Anterior cingulate cortex (tissue), 58 donors: ENCODE results near the gene AKTIP.
A peak's percentile ranks its signal among the peaks of the same experiment; 100 is the strongest.
"Not testable (repeated sequence)": the region's sequence is repeated elsewhere in the genome, so short reads cannot be mapped to it uniquely, and the experiment has no call there.

Experiments used
- DNase-seq, 58 donors: peaks; one replicate each; lab custom pipeline; 2025; lab: John Stamatoyannopoulos, UW

AKTIP gene

GRCh38 chr16:53502331-53503269, at the start of gene AKTIP:
TSS of gene AKTIP (minus strand) at chr16:53503209. CDS start at chr16:53500259, 2,950 bp downstream.
- peak in 38 of 58 donors; percentile 2 to 93 (median 68) for DNase-seq

GRCh38 chr16:53549970-53550690, 47.1 kb upstream of the AKTIP start:
- DNase-seq, result peak in 44 of 58 donors; percentile 3 to 70 (median 30)

DNA sequence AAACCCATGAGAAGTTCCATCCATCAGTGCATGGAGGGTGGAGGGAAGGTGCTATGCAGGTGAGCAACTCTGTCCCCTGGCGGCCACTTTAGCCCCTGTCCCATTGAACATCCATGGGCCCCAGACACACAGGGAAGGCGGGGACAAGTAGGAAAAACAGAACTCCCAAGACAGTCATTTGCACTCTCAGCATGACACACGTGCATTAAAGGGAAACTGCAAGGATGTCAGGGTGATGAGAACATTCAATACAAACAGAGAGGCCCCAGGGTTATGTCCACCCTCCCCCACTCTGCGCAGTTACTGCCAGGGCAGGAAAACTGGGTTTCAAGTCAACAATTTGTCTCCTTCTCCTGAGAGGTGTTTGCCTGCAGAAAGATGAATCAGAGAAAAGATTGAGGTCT, 44.0 kb upstream of the AKTIP start:
- no peak for DNase-seq

- DNase-seq, result no peak
Observed at GRCh38 chr16:53545433-53545832, 42.4 kb upstream of the AKTIP start.

- no peak for DNase-seq
Observed at GRCh38 chr16:53542283-53542682, 39.3 kb upstream of the AKTIP start.

DNA sequence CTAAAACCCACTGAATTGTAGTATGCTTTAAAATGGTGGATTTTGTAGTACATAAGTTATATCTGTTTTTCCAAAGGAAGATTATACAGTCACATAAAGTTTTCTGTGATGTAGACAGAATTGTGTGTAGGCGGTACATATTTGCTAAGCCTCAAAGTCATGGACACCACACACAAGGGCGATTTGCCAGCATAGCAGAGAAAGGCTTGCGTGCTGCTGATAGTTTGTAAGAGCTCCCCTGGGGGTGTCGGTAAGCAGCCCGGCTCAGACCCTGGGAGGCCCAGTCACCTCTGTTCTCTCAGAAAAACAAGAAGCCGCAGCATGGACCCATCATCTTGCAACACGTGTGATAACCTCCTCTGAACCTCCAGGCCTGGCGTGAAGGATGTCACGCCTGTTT, 38.3 kb upstream of the AKTIP start:
- DNase-seq, result no peak

GRCh38 chr16:53539759-53540718, 37.0 kb upstream of the AKTIP start:
- DNase-seq, result not testable (repeated sequence)

DNA sequence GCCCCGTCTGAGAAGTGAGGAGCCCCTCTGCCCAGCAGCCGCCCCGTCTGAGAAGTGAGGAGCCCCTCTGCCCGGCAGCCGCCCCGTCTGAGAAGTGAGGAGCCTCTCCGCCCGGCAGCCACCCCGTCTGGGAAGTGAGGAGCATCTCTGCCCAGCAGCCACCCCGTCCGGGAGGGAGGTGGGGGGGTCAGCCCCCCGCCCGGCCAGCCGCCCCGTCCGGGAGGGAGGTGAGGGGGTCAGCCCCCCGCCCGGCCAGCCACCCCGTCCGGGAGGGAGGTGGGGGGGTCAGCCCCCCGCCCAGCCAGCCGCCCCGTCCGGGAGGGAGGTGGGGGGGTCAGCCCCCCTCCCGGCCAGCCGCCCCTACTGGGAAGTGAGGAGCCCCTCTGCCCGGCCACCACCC, 36.3 kb upstream of the AKTIP start:
- DNase-seq, result not testable (repeated sequence)

GRCh38 chr16:53537626-53538025, 34.6 kb upstream of the AKTIP start:
- no peak for DNase-seq

GRCh38 chr16:53534206-53534605, 31.2 kb upstream of the AKTIP start:
- no peak for DNase-seq

- no peak for DNase-seq
Observed at GRCh38 chr16:53530741-53531140, 27.7 kb upstream of the AKTIP start.

GRCh38 chr16:53530046-53530445, 27.0 kb upstream of the AKTIP start:
- no peak for DNase-seq

GRCh38 chr16:53529513-53529912, 26.5 kb upstream of the AKTIP start:
- DNase-seq, result no peak

GRCh38 chr16:53528797-53529196, 25.8 kb upstream of the AKTIP start:
- DNase-seq, result no peak

GRCh38 chr16:53523971-53524548, 21.1 kb upstream of the AKTIP start:
- no peak for DNase-seq

- no peak for DNase-seq
Observed at GRCh38 chr16:53523126-53523804, 20.3 kb upstream of the AKTIP start.

GRCh38 chr16:53519417-53520091, 16.5 kb upstream of the AKTIP start:
- no peak for DNase-seq

DNA sequence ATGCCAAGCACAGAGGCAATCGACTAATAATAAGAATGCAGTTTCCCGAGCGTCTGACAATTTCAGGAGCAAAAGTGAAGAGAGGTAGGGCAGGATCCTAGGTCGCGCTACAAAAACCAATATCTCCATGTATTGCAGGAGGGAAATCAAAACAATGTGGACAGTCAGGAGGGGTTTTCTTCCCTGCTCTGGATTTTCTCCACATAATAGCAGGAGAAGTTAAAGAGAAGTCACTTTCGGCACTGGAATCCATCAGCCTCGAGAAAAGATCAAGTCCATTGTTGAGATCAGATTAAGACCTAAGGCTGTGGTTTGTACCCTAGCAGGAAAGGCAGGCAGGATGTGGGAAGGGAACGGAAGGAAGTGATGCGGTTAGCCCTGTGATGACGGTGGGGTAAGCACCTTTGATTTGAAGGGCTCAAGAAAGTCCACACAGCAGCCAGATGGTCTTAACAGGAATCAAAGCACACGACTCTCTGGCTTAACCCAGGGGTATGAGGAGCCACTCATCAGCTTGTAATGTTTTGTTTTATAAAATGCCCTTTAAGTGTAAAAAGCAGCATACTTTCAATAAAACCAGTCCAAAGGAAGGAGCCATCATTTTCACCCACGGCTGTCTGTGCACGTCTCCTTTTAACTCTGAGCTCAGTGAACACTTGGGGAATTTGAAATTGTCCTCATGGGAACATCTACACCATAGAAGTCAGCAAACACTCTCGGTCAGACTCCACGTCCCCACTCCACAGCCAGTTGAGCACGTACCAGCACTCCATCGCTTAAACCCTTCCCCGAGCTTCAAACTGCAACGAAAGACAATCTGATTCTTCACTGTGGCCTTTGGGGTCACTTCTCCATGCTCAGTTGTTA, 15.8 kb upstream of the AKTIP start:
- no peak for DNase-seq
